Mucosa of descending colon (tissue), 3 donors: ENCODE results near the gene MYH14. TPM values are rescaled to one million over a fixed set of nuclear protein-coding genes. Genes with fewer than 3 reads are reported as not detected.
"Not testable (repeated sequence)": the region's sequence is repeated elsewhere in the genome, so short reads cannot be mapped to it uniquely, and the experiment has no call there.

Source experiments
- ATAC-seq: fragments of 200-7000 bp; cut with Tn5 transposase; one replicate; pipeline ENCODE4 v1.9.1; 2020; ENCODE audit warnings: mild to moderate bottlenecking, moderate library complexity
- DNase-seq, 3 donors: peaks; one replicate each; pipeline ENCODE4 v3.0.0-alpha.2; 2020
- H3K36me3 ChIP-seq: fragments of 200-600 bp; one replicate; pipeline ENCODE4 v1.8.0; 2021; ENCODE audit warnings: low read depth, mild to moderate bottlenecking
- H3K4me1 ChIP-seq: fragments of 200-600 bp; one replicate; pipeline ENCODE4 v1.8.0; 2021; ENCODE audit warnings: low read depth, mild to moderate bottlenecking
- H3K4me3 ChIP-seq: fragments of 200-600 bp; one replicate; pipeline ENCODE4 v1.8.0; 2021; ENCODE audit warnings: mild to moderate bottlenecking
- H3K9me3 ChIP-seq: fragments of 200-600 bp; one replicate; pipeline ENCODE4 v1.8.0; 2021; ENCODE audit warnings: mild to moderate bottlenecking
- intact Hi-C, 2 donors: fragments of 100-400 bp; cut with DNase I in 1 of 2; cut with micrococcal nuclease in 1 of 2; formaldehyde crosslinking; loops; one replicate each; pipeline versions ENCODE4 v1.11.0 to v1.11.1; 2022; cut with DNase I, micrococcal nuclease
- total RNA-seq, 3 donors: library from RNA; stranded (reverse); fragmentation: NEBNext Ultra II Directional in 2 of 3; extraction: Animal tissue kit (Norgen Biotek cat#: 25700) in 2 of 3; gene quantifications; one replicate each; pipeline versions ENCODE4 v1.2.1 to v1.2.4, GENCODE V29; 2021 to 2023
- TF ChIP-seq, protein P1 (sequence below): fragments of 200-600 bp; IDR thresholded peaks from one replicate; pipeline ENCODE4 v1.8.0; 2022; ENCODE audit warnings: antibody characterized with exemption, mild to moderate bottlenecking
- donor health status: DM: no; HTN: no; CAD: no; lungs with moderate emphysema.
- donor health status: DM: no; HTN: no; CAD: no.
- donor health status: DM: no; HTN: yes; CAD: no.

The MYH14 gene
- total RNA-seq, 3 donors from 2014 or later = 268 to 606 (median 586) TPM

- no peaks in the 10 kb centered on the region for H3K36me3 ChIP-seq
- no peaks in the 10 kb centered on the region for H3K9me3 ChIP-seq
- ATAC-seq (no peak), DNase-seq (peak in 1 of 3 donors; percentile 45)
- intact Hi-C loops = no loop called here
- no peak overlapping the region for H3K4me3 ChIP-seq
- peaks cover 5% of the 10 kb centered on the region for H3K4me1 ChIP-seq
- TF ChIP-seq, protein P1, sequence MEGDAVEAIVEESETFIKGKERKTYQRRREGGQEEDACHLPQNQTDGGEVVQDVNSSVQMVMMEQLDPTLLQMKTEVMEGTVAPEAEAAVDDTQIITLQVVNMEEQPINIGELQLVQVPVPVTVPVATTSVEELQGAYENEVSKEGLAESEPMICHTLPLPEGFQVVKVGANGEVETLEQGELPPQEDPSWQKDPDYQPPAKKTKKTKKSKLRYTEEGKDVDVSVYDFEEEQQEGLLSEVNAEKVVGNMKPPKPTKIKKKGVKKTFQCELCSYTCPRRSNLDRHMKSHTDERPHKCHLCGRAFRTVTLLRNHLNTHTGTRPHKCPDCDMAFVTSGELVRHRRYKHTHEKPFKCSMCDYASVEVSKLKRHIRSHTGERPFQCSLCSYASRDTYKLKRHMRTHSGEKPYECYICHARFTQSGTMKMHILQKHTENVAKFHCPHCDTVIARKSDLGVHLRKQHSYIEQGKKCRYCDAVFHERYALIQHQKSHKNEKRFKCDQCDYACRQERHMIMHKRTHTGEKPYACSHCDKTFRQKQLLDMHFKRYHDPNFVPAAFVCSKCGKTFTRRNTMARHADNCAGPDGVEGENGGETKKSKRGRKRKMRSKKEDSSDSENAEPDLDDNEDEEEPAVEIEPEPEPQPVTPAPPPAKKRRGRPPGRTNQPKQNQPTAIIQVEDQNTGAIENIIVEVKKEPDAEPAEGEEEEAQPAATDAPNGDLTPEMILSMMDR = no peak
Measured at GRCh38 chr19:50327461-50328223, 124.2 kb downstream of the MYH14 start.

GRCh38 chr19:50328224-50328872, 124.9 kb downstream of the MYH14 start:
- no peaks in the 10 kb centered on the region for H3K36me3 ChIP-seq
- peaks cover 5% of the 10 kb centered on the region for H3K4me1 ChIP-seq
- no peak overlapping the region for H3K4me3 ChIP-seq
- TF ChIP-seq, protein P1 = no peak
- DNase-seq (peak; percentile 27 to 68 (median 60)), ATAC-seq (no peak)
- intact Hi-C loops = no loop called here
- H3K9me3 ChIP-seq = no peaks in the 10 kb centered on the region

- H3K4me1 ChIP-seq = peaks cover 10% of the 10 kb centered on the region
- TF ChIP-seq, protein P1 = no peak
- intact Hi-C loops = no loop called here
- no peak overlapping the region for H3K4me3 ChIP-seq
- ATAC-seq = no peak
- H3K9me3 ChIP-seq = no peaks in the 10 kb centered on the region
- no peak for DNase-seq
- H3K36me3 ChIP-seq = no peaks in the 10 kb centered on the region
Measured at GRCh38 chr19:50328873-50329145, 125.4 kb downstream of the MYH14 start.

DNA sequence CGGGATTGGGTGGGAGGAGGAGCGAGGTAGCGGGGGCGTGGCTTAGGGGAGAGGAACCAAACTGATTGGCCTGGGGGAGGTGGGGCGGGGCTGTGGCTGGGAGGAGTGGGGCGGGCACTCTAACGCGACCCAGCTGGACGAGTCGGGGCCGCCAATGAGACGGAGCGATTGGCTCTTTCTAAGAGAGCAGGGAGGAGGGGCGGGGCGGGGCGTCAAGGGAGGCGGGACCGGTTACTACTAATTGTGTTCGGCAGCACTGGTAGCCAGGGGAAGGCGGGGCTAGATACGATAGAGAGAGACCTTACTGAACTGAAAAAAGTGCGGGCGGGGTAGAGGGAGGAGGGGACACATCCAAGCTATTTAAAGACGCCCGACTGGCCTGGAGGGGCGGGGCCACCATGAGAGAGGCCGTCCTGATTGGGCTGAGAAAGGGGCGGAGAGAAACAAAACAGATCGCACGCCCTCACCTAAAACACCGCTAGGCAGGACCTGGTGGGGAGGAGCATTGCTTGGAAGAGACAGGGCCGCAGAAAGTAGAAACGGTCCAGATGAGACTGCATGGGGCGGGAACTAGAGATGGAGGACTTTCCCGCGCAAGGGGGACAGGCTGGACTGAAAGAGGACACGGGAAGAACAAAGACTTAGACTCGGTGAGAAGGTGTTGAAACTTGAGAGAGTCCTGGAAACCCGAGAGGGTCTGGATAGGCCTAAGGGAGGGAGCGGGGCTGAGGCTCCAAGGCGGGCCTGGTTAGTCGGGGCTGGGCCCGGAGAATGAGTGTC, 125.9 kb downstream of the MYH14 start, which contains the start of gene KCNC3:
Gene KCNC3, minus strand, starts transcription at position 232 of the 780 bp plus-strand sequence. CDS start 295 bp downstream, outside the sequence.
- ATAC-seq = peak; percentile 81
- H3K4me1 ChIP-seq = peaks cover 10% of the 10 kb centered on the region
- no peaks in the 10 kb centered on the region for H3K9me3 ChIP-seq
- intact Hi-C loops = no loop called here
- TF ChIP-seq, protein P1 = no peak
- H3K36me3 ChIP-seq = no peaks in the 10 kb centered on the region
- H3K4me3 ChIP-seq = no peak within 1 kb of the TSS
- DNase-seq = peak; percentile 98 to 100 (median 100)

DNA sequence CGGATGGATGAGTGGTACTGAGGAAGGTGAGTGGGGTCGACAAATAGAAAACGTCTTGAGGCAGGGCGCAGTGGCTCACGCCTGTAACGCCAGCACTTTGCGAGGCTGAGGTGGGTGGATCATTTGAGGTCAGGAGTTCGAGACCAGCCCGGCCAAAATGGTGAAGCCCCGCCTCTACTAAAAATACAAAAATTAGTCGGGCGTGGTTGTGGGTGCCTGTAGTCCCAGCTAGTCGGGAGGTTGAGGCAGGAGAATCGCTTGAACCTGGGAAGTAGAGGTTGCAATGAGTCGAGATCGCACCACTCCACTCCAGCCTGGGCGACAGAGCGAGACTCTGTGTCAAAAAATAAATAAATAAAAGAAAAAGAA, 126.5 kb downstream of the MYH14 start:
- ATAC-seq, intact Hi-C loops: not testable (repeated sequence)

More for the DNA sequence above, 126.5 kb downstream of the MYH14 start:
- H3K4me3 ChIP-seq, H3K4me1 ChIP-seq, H3K36me3 ChIP-seq, H3K9me3 ChIP-seq: not testable (repeated sequence)
- DNase-seq = peak in 1 of 3 donors; percentile 66
